ENCODE data around the gene VILL.

The VILL gene

DNA sequence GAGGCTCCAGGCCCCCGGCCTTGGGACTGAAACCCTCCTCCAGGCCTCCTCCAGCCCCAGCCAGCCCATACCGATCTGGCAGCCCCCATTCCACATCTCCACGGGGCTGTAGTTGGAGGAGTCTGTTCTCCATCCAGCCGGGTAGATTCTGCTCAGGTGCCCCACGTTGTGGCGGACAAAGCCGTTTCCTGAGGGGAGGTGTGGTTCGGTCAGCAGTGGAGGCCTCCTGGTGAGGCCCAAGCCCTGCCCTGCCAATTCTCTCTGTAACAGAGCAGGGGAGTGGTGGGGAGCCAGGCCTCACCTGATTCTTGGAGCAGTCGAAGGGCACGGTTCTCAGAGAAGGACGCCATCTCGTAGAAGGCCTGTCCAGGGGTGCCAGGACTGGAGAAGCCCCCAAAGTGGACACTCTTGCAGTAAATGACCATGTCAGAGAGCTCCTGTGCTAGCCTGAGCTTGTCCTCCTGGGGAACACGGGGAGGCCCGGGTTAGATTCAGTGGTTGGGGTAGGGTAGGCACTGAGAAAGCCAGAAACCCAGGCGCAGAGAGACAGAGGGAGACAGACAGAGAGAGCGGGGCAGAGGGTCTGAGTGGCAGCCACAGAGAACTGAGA, 18.5 kb downstream of the VILL start:
- intact Hi-C loops (cut with DNase I) = loop anchor here (10.0 kb wide), 1 partner anchor 156 kb away; the partner anchor contains the start of gene OXSR1
- peak in 2 of 10 donors; percentile 66 to 76 for DNase-seq

GRCh38 chr3:38009807-38010591, 19.4 kb downstream of the VILL start:
- peak in 3 of 10 donors; percentile 51 to 77 (median 61) for DNase-seq
- intact Hi-C loops (cut with DNase I) = loop anchor here (10.0 kb wide), 1 partner anchor 155 kb away; the partner anchor contains the start of gene OXSR1

DNA sequence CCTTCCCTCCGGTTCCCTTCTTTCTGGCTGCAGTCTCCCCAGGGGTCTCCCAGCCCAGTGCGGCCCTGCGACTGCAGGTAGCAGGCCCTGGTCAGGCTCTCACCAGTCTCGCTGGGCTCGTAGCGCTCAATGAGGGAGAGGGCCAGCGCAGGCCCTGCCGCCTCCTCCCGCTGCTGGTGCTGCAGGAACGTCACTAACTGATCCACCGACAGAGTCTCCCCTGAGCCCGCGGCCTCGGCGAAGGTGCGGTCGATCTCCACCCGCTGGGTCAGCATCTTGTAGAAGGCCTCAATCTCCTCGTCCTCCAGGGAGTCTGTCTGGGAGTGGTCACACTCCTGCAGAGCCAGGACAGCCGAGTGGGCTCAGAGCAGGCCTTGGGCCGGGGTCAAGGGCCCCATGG, 20.5 kb downstream of the VILL start:
- intact Hi-C loops (cut with DNase I) = no loop called here
- DNase-seq = peak in 3 of 10 donors; percentile 59 to 81 (median 70)

- intact Hi-C loops (cut with DNase I) = no loop called here
- no peak for DNase-seq
Measured at GRCh38 chr3:38015485-38015884, 24.9 kb downstream of the VILL start.

GRCh38 chr3:38015984-38016383, 25.4 kb downstream of the VILL start:
- intact Hi-C loops (cut with DNase I) = no loop called here
- DNase-seq = peak in 1 of 10 donors; percentile 3

DNA sequence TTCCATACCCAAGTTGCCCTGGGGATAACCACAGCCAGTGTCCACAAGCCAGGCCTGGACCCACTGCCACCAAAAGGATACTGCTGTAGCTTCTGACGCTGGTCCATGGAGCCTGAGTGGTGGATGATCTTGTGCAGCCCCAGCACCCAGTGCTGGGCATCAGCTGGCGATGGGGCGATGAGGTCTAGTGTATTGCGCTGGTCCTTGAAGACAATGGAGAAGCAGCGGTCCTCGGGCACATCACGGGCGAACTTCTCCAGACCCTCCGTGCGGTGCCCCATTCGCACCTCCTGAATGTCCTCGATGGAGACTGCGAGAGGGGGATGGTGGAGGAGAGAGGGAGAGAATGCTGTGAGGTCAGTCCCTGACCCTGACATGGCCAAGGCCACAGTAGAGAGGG, 25.8 kb downstream of the VILL start:
- peak in 2 of 10 donors; percentile 52 to 81 for DNase-seq
- intact Hi-C loops (cut with DNase I) = no loop called here

- intact Hi-C loops (cut with DNase I) = no loop called here
- peak in 2 of 10 donors; percentile 42 to 66 for DNase-seq
Measured at GRCh38 chr3:38016847-38017444, 26.4 kb downstream of the VILL start.

DNA sequence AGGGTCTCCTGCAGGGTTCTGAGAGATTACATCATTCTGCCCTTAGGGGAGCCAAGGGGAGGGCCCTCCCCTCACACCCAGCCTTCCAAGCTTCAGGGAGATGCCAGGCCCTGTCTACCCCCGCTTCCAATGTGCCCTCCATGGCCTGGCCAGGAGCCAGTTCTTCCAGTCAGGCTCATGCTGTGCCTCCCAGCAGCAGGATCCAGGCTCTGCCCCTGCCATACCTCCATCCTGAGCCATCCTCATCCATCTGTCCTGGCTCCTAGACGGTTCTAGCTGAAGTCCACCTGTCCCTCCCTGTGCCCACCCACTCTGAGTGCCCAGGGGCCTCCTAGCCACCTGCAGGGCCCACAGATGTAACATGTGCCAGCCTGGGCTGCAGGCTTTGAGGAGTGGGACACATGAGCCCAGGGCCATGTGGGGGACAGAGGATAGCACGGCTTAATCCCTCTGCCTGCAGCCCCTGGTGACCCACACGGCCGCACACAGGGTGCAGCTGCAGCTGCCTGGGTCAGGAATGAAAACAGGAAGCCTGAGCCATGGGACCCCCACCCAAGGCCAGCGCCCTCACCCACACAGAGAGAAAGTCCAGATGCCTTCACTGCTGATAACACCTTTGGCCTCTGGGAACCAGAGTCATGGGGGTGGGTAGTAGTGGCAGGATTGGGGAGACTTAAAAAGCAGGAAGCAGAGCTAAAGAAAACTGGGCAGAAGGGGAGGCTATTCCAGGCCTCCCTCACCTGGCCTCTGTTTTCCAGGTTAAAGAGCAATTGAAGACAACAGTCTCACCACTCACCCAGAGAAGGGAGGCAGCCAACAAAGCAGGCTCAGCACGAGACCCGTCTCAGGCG, 27.1 kb downstream of the VILL start:
- intact Hi-C loops (cut with DNase I) = no loop called here
- peak in 2 of 10 donors; percentile 43 to 72 for DNase-seq

DNA sequence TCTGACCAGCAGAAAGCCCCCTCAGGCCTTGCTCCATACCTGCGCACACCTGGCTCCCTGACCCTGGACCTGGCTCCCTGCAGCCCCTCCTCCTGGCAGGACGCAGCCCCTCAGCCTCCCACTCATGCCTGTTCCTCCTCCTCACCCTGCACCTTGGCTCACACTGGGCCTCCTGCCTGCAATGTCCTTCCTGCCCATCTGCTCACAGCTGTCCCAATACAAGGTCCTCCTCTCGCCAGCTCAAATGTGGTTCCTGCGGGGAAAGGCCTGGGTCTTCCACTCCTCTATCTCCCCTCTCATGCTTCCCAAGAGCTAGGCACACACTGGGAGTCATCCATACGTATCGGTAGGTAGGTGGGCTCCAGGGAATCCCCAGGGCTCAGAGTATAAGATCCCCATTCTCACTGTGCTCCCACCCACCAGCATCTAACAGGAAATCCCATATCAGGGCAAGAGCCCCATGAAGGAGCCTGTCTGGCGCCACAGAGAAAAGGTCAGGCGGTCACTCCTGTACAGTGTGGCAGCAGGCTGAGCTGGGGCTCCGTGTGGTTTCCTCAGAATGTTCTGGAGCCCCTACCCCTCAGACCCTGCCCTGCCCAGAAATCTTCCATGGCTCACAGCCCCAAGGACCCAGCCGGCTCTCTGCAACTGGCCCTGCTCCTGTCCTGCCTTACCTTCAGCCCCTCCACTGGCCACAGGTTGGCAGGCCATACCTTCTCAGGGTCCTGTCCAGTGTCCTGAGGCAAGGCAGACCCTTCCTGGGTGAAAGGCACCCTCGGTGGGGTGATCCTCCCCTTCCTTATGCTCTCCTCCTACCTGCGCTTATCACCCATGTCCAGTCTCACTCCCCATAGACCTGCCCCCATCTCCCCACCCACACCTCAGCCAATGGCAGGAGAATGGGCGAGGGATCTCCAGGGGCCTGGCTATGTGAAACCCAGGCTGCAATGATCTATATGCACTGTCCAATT, 28.0 kb downstream of the VILL start:
- peak in 2 of 10 donors; percentile 65 to 75 for DNase-seq
- intact Hi-C loops (cut with DNase I) = no loop called here

DNA sequence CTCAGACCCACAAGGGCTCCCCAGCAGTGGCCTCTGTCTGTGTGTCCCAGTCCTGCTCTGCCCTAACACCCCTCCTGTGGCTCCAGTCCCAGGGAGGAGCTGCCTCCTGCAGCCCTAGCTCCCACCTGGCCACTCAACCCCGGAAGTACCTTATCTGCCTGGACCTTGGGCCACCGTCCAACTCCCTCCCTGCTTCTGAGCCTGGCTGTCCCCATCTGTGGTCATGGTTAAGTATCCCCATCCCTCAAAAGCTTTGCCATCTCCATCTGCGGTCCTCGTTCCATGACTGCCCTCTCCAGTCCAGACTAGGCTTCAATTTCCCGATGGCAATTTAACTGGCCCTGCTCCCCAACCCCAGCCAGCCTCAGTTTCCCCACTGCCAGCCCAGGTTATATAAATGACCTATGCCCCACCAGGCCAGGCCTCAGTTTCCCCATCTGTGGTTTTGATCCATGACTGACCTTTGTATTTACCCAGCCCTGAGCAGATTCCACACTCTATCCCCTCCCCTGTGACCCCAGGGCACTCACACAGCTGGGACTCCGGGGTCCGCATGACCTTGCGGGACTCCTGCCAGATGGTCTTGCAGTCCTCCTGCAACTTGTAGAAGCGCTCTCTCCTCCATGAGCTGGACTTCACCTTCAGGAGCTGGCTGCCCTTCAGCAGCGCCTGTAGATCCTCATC, 29.2 kb downstream of the VILL start:
- intact Hi-C loops (cut with DNase I) = no loop called here
- peak in 2 of 10 donors; percentile 44 to 67 for DNase-seq

GRCh38 chr3:38020342-38020726, 29.7 kb downstream of the VILL start:
- DNase-seq = peak in 1 of 10 donors; percentile 57
- intact Hi-C loops (cut with DNase I) = no loop called here

GRCh38 chr3:38021196-38021595, 30.6 kb downstream of the VILL start:
- peak in 2 of 10 donors; percentile 42 to 55 for DNase-seq
- intact Hi-C loops (cut with DNase I) = no loop called here

DNA sequence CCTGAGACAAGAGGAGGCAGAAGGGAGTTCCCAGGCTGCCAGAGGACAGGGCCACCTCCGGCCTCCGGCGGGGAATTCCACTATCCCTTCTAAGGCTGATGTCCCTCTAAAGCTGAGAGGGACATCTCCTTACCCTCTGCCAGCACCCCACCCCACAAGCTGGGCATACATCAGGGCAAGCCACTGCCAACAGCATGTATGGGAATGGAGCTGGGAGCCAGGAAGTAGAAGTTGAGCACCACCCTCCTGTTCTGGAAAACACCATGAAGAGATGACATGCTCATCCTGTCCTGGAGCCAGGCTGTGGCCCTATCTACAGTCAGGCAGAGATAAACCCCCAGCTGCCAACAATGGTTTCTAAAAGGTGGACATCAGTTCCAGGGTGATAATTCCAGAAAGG, 31.7 kb downstream of the VILL start:
- intact Hi-C loops (cut with DNase I) = no loop called here
- DNase-seq = peak in 3 of 10 donors; percentile 35 to 66 (median 43)

- peak in 3 of 10 donors; percentile 51 to 52 (median 51) for DNase-seq
Measured at GRCh38 chr3:38022896-38023709, 32.5 kb downstream of the VILL start.

GRCh38 chr3:38026856-38027255, 36.3 kb downstream of the VILL start:
- DNase-seq = peak in 2 of 10 donors; percentile 8
- intact Hi-C loops (cut with DNase I) = no loop called here

More at GRCh38 chr3:38022896-38023709, 32.5 kb downstream of the VILL start:
- intact Hi-C loops (cut with DNase I) = no loop called here

- DNase-seq = peak in 3 of 10 donors; percentile 27 to 65 (median 39)
- intact Hi-C loops (cut with DNase I) = no loop called here
Measured at GRCh38 chr3:38027466-38028465, 37.2 kb downstream of the VILL start.
